IMR-90 (cell line): ENCODE measurements around the gene ASB3. TPM values are rescaled to one million over a fixed set of nuclear protein-coding genes. Genes with fewer than 3 reads are reported as not detected.

ENCODE experiments used
- ATAC-seq: fragments of 200-7000 bp; cut with Tn5 transposase; 2 replicates; pipeline ENCODE4 v1.9.1; 2020; ENCODE audit warnings: low read depth, mild to moderate bottlenecking, moderate library complexity
- BruUV-seq: library from RNA; stranded (reverse); fragments of 400-500 nt; replicated peaks from 2 replicates; lab custom pipeline; 2021; lab: Mats Ljungman, UMichigan
- CTCF ChIA-PET: fragments of 300-600 bp; formaldehyde crosslinking; extraction: SDS; loops from one replicate; lab custom pipeline; 2021; ENCODE audit warnings: antibody characterized with exemption; lab: Yijun Ruan, JAX
- POLR2A ChIA-PET: fragments of 300-600 bp; sonication (Branson Sonifier 250); formaldehyde crosslinking; loops from one replicate; lab custom pipeline; 2022; ENCODE audit warnings: antibody characterized with exemption; ENCODE audit not compliant: unreplicated experiment; lab: Charles Lee
- DNase-seq: peaks from one replicate; pipeline ENCODE4 v3.0.0; 2013
- H2AFZ ChIP-seq: replicated peaks from 2 replicates; pipeline ENCODE3; 2013; ENCODE audit warnings: low read length, mild to moderate bottlenecking; ENCODE audit not compliant: poor library complexity
- H2AK5ac ChIP-seq: 2 replicates; pipeline ENCODE4 v1.6.1; 2013; ENCODE audit warnings: low read depth, low read length, inconsistent platforms
- H2AK9ac ChIP-seq: replicated peaks from 2 replicates; pipeline ENCODE3; 2013; ENCODE audit warnings: mild to moderate bottlenecking, low read depth, low read length, moderate library complexity; ENCODE audit not compliant: poor library complexity
- H2BK120ac ChIP-seq: 2 replicates; pipeline ENCODE4 v1.6.1; 2013; ENCODE audit warnings: low read depth, low read length, inconsistent platforms
- H2BK15ac ChIP-seq: 3 replicates; pipeline ENCODE4 v1.6.1; 2013; ENCODE audit warnings: low read depth, low read length, inconsistent platforms
- H2BK20ac ChIP-seq: 2 replicates; pipeline ENCODE4 v1.6.1; 2013; ENCODE audit warnings: low read depth, mild to moderate bottlenecking, inconsistent platforms, low read length, moderate library complexity
- H2BK5ac ChIP-seq: 2 replicates; pipeline ENCODE4 v1.6.1; 2013; ENCODE audit warnings: mild to moderate bottlenecking, low read depth, low read length, inconsistent platforms; ENCODE audit not compliant: poor library complexity, severe bottlenecking
- H3K14ac ChIP-seq: replicated peaks from 2 replicates; pipeline ENCODE4 v1.6.1; 2013; ENCODE audit warnings: low read depth, low read length, inconsistent platforms
- H3K18ac ChIP-seq: 2 replicates; pipeline ENCODE4 v1.6.1; 2013; ENCODE audit warnings: low read depth, low read length, control low read depth
- H3K23ac ChIP-seq: 2 replicates; pipeline ENCODE4 v1.6.1; 2013; ENCODE audit warnings: low read depth, low read length, inconsistent platforms
- H3K27ac ChIP-seq: 2 replicates; pipeline ENCODE4 v1.5.1; 2013; ENCODE audit warnings: mild to moderate bottlenecking, control low read depth, low read length; ENCODE audit not compliant: insufficient read depth
- H3K27me3 ChIP-seq: 2 replicates; pipeline ENCODE4 v1.6.1; 2013; ENCODE audit warnings: low read length; ENCODE audit not compliant: control insufficient read depth, insufficient read depth
- H3K36me3 ChIP-seq: 2 replicates; pipeline ENCODE4 v1.6.1; 2013; ENCODE audit warnings: low read length, mixed read lengths; ENCODE audit not compliant: control insufficient read depth, insufficient read depth
- H3K4ac ChIP-seq: 2 replicates; pipeline ENCODE4 v1.6.1; 2013; ENCODE audit warnings: low read depth, low read length, inconsistent platforms
- H3K4me1 ChIP-seq: 2 replicates; pipeline ENCODE4 v1.6.1; 2013; ENCODE audit warnings: low read length, mixed read lengths; ENCODE audit not compliant: control insufficient read depth, insufficient read depth
- H3K4me2 ChIP-seq: 2 replicates; pipeline ENCODE4 v1.6.1; 2013; ENCODE audit warnings: low read depth, mild to moderate bottlenecking, control low read depth, low read length, moderate library complexity
- H3K4me3 ChIP-seq: 2 replicates; pipeline ENCODE4 v1.5.1; 2013; ENCODE audit warnings: low read depth, mild to moderate bottlenecking, control low read depth, low read length, moderate library complexity; ENCODE audit not compliant: insufficient read depth
- H3K56ac ChIP-seq: 2 replicates; pipeline ENCODE4 v1.6.1; 2013; ENCODE audit warnings: low read length, inconsistent platforms; ENCODE audit not compliant: insufficient read depth; ENCODE audit errors: extremely low read depth
- H3K79me1 ChIP-seq, 2 experiments: 2 replicates each; pipeline ENCODE4 v1.6.1; 2013; ENCODE audit warnings: low read length in 2 of 2, inconsistent platforms in 1 of 2, low read depth in 1 of 2
- H3K9ac ChIP-seq: 2 replicates; pipeline ENCODE4 v1.6.1; 2013; ENCODE audit warnings: low read depth, low read length, control low read depth
- H3K9me1 ChIP-seq: 2 replicates; pipeline ENCODE4 v1.6.1; 2013; ENCODE audit warnings: low read length, inconsistent platforms; ENCODE audit not compliant: insufficient read depth
- H3K9me3 ChIP-seq: 2 replicates; pipeline ENCODE4 v1.6.1; 2013; ENCODE audit warnings: low read length; ENCODE audit not compliant: control insufficient read depth, insufficient read depth
- H4K20me1 ChIP-seq: 2 replicates; pipeline ENCODE4 v1.6.1; 2013; ENCODE audit warnings: low read length, inconsistent platforms; ENCODE audit not compliant: insufficient read depth
- H4K5ac ChIP-seq: 2 replicates; pipeline ENCODE4 v1.6.1; 2013; ENCODE audit warnings: mild to moderate bottlenecking, low read depth, low read length, control low read depth
- H4K8ac ChIP-seq, 2 experiments: 2 replicates each; pipeline ENCODE4 v1.6.1; 2013; ENCODE audit warnings: low read depth in 2 of 2, low read length in 2 of 2, control low read depth in 1 of 2, inconsistent platforms in 1 of 2
- H4K91ac ChIP-seq: 2 replicates; pipeline ENCODE4 v1.6.1; 2013; ENCODE audit warnings: low read depth, low read length, inconsistent platforms; ENCODE audit not compliant: insufficient read depth
- BHLHE40 ChIP-seq: fragments of 150-350 bp; IDR thresholded peaks from 2 replicates; pipeline ENCODE4 v1.6.1; 2016; ENCODE audit warnings: mild to moderate bottlenecking, low read depth, low read length
- CEBPB ChIP-seq: IDR thresholded peaks from 2 replicates; pipeline ENCODE4 v1.6.1; 2012; ENCODE audit warnings: low read depth, low read length, improper control_type of control experiment
- CHD1 ChIP-seq: IDR thresholded peaks from 2 replicates; pipeline ENCODE4 v1.6.1; 2012; ENCODE audit warnings: low read depth, low read length, improper control_type of control experiment
- CTCF ChIP-seq: conservative IDR thresholded peaks from 2 replicates; pipeline ENCODE4 v1.5.1; 2012; ENCODE audit warnings: mild to moderate bottlenecking, low read depth, low read length, improper control_type of control experiment
- ELK1 ChIP-seq: fragments of 150-350 bp; IDR thresholded peaks from 2 replicates; pipeline ENCODE4 v1.6.1; 2016; ENCODE audit warnings: low read depth, mild to moderate bottlenecking, low read length, moderate library complexity, borderline replicate concordance
- FOS ChIP-seq: fragments of 150-350 bp; IDR thresholded peaks from 2 replicates; pipeline ENCODE4 v1.6.1; 2016; ENCODE audit warnings: low read depth, low read length
- MAFK ChIP-seq: IDR thresholded peaks from 2 replicates; pipeline ENCODE4 v1.6.1; 2012; ENCODE audit warnings: low read depth, low read length, improper control_type of control experiment
- MAZ ChIP-seq: IDR thresholded peaks from 2 replicates; pipeline ENCODE4 v1.6.1; 2012; ENCODE audit warnings: low read depth, mild to moderate bottlenecking, low read length, improper control_type of control experiment, moderate library complexity, borderline replicate concordance
- MXI1 ChIP-seq: IDR thresholded peaks from 2 replicates; pipeline ENCODE4 v1.6.1; 2012; ENCODE audit warnings: low read depth, mild to moderate bottlenecking, low read length, moderate library complexity, borderline replicate concordance
- NFE2L2 ChIP-seq: fragments of 150-350 bp; IDR thresholded peaks from 2 replicates; pipeline ENCODE4 v1.6.1; 2016; ENCODE audit warnings: low read depth, mild to moderate bottlenecking, low read length
- POLR2A ChIP-seq: IDR thresholded peaks from 2 replicates; pipeline ENCODE4 v1.6.1; 2012; ENCODE audit warnings: mild to moderate bottlenecking, low read depth, low read length
- RCOR1 ChIP-seq: IDR thresholded peaks from 2 replicates; pipeline ENCODE4 v1.6.1; 2012; ENCODE audit warnings: mild to moderate bottlenecking, low read length, improper control_type of control experiment; ENCODE audit not compliant: insufficient replicate concordance
- RFX5 ChIP-seq: IDR thresholded peaks from 2 replicates; pipeline ENCODE4 v1.8.0; 2012; ENCODE audit warnings: low read depth, mild to moderate bottlenecking, low read length, moderate library complexity
- SMC3 ChIP-seq: fragments of 150-350 bp; IDR thresholded peaks from 2 replicates; pipeline ENCODE4 v1.6.1; 2016; ENCODE audit warnings: low read depth, mild to moderate bottlenecking, antibody characterized with exemption, low read length, moderate library complexity
- USF2 ChIP-seq: fragments of 150-350 bp; IDR thresholded peaks from 2 replicates; pipeline ENCODE4 v1.6.1; 2017; ENCODE audit warnings: mild to moderate bottlenecking, antibody characterized with exemption, low read length, low read depth
- WGBS, 2 experiments: methylation state at CpG; one replicate each; pipeline versions ENCODE4 v1.1.5 to v1.1.7; 2013; ENCODE audit warnings: missing lambda C conversion rate in 2 of 2; ENCODE audit not compliant: insufficient read length in 1 of 2; ENCODE audit errors: extremely low coverage in 2 of 2; 5-methylcytosine and 5-hydroxymethylcytosine counted together
- dilution Hi-C: fragments of 300-500 bp; cut with HindIII; formaldehyde crosslinking; loops from one replicate; pipeline ENCODE4 v1.14.3; 2018; ENCODE audit warnings: low sequenced_read_pairs; ENCODE audit not compliant: unreplicated experiment
- in situ Hi-C: fragments of 300-500 bp; cut with MboI; formaldehyde crosslinking; loops from 3 replicates; pipeline ENCODE4 v1.14.3; 2019; ENCODE audit warnings: low sequenced_read_pairs, inconsistent platforms, mixed read lengths
- intact Hi-C: fragments of 100-400 bp; cut with micrococcal nuclease; formaldehyde crosslinking; loops from 2 replicates; pipeline ENCODE4 v1.10.0; 2022
- polyA plus RNA-seq, 3 experiments: library from polyadenylated mRNA; depleted of rRNA; stranded (reverse); fragments of >200 nt; gene quantifications; 2 replicates each; pipeline ENCODE4 v1.2.3, GENCODE V29; 2012; ENCODE audit warnings: low replicate concordance in 1 of 3
- total RNA-seq: library from RNA; depleted of rRNA; stranded (reverse); fragments of >200 nt; gene quantifications from 2 replicates; pipeline ENCODE4 v1.2.3, GENCODE V29; 2012

Gene ASB3
- total and polyA plus RNA-seq, 2 of the 4 experiments (the other 2 are of a cell fraction): 19.2 to 36.2 TPM

GRCh38 chr2:53646788-53647187, 140.0 kb downstream of the ASB3 start:
- intact Hi-C loops (no loop called here), in situ Hi-C loops (no loop called here), dilution Hi-C loops (no loop called here)
- no peak overlapping the region for H2BK120ac ChIP-seq
- no peaks in the 10 kb centered on the region for H3K9me1 ChIP-seq
- ATAC-seq (no peak), DNase-seq (no peak)
- no peaks in the 10 kb centered on the region for H3K4me1 ChIP-seq
- WGBS, 2 experiments: no CpG with 5 or more reads among the region's 2 CpGs
- H4K20me1 ChIP-seq: no peaks in the 10 kb centered on the region
- H3K36me3 ChIP-seq: no peaks in the 10 kb centered on the region
- H2BK5ac ChIP-seq: no peak overlapping the region
- no peak overlapping the region for H4K91ac ChIP-seq
- H3K4me2 ChIP-seq: no peak overlapping the region
- no peak overlapping the region for H2AK5ac ChIP-seq
- no peak overlapping the region for H3K4me3 ChIP-seq
- ChIA-PET POLR2A (interaction anchor here (0.6 kb wide), 1 partner anchor 255 kb away, joined by 3 read pairs; no protein-coding TSS in a partner anchor), CTCF (interaction anchor here (0.5 to 1.2 kb wide), 2 partner anchors 10 to 19 kb away, joined by 3 to 6 read pairs; no protein-coding TSS in a partner anchor)
- no peak overlapping the region for H3K4ac ChIP-seq
- no peak overlapping the region for H2BK20ac ChIP-seq
- H4K5ac ChIP-seq: no peak overlapping the region
- H2AK9ac ChIP-seq: no peak overlapping the region
- BruUV-seq: no TSS peak
- no peak overlapping the region for H3K18ac ChIP-seq
- no peak overlapping the region for H2BK15ac ChIP-seq
- no peak for TF ChIP-seq BHLHE40
- TF ChIP-seq USF2: no peak
- no peak for TF ChIP-seq CHD1
- TF ChIP-seq ELK1: no peak
- TF ChIP-seq NFE2L2: no peak
- TF ChIP-seq RFX5: no peak
- TF ChIP-seq CEBPB: no peak
- no peak for TF ChIP-seq MXI1
- no peak for TF ChIP-seq MAFK
- TF ChIP-seq RCOR1: no peak
- no peak for TF ChIP-seq MAZ
- no peak for TF ChIP-seq FOS
- no peak for TF ChIP-seq SMC3
- TF ChIP-seq CTCF: no peak
- no peak for TF ChIP-seq POLR2A
- no peak overlapping the region for H3K9ac ChIP-seq
- H3K27me3 ChIP-seq: no peaks in the 10 kb centered on the region
- no peaks in the 10 kb centered on the region for H3K9me3 ChIP-seq
- H4K8ac ChIP-seq: no peak overlapping the region
- no peak overlapping the region for H2AFZ ChIP-seq
- H3K14ac ChIP-seq: no peak overlapping the region
- H3K56ac ChIP-seq: no peak overlapping the region
- no peak overlapping the region for H3K23ac ChIP-seq
- H3K27ac ChIP-seq: no peak overlapping the region
- H3K79me1 ChIP-seq: no peaks in the 10 kb centered on the region
